Neural cell (in vitro differentiated cells): Measurements from ENCODE around the gene ZDHHC8. TPM values are rescaled to one million over a fixed set of nuclear protein-coding genes. Genes with fewer than 3 reads are reported as not detected.

Source experiments
- H2AFZ ChIP-seq: fragments of 200-600, 300-800 bp; sonication (generic), shearing (Covaris generic); 2 replicates; pipeline ENCODE4 v1.6.0; 2014; ENCODE audit warnings: low read depth, mild to moderate bottlenecking, antibody characterized with exemption, low read length, moderate library complexity
- H3F3A ChIP-seq: fragments of 200-600 bp; shearing (Covaris generic); 2 replicates; pipeline ENCODE4 v1.6.1; 2016; ENCODE audit warnings: mild to moderate bottlenecking, moderate library complexity, mixed read lengths, antibody characterized with exemption, low read length; ENCODE audit not compliant: insufficient read depth, poor library complexity, severe bottlenecking
- H3K27ac ChIP-seq: fragments of 200-600, 300-800 bp; sonication (generic), shearing (Covaris generic); 2 replicates; pipeline ENCODE4 v1.5.1; 2014; ENCODE audit warnings: mild to moderate bottlenecking, low read length, moderate library complexity
- H3K27me3 ChIP-seq: fragments of 300-800, 200-600 bp; sonication (generic), shearing (Covaris generic); 2 replicates; pipeline ENCODE4 v1.6.0; 2014; ENCODE audit warnings: mild to moderate bottlenecking, low read depth, low read length, moderate library complexity; ENCODE audit not compliant: insufficient read depth
- H3K36me3 ChIP-seq: fragments of 300-800, 200-600 bp; sonication (generic), shearing (Covaris generic); 2 replicates; pipeline ENCODE4 v1.5.1; 2014; ENCODE audit warnings: mild to moderate bottlenecking, antibody characterized with exemption, low read length, moderate library complexity; ENCODE audit not compliant: insufficient read depth
- H3K4me2 ChIP-seq: fragments of 300-800, 200-600 bp; sonication (generic), shearing (Covaris generic); 2 replicates; pipeline ENCODE4 v1.6.0; 2014; ENCODE audit warnings: mild to moderate bottlenecking, low read length
- H3K4me3 ChIP-seq: fragments of 300-800, 200-600 bp; sonication (generic), shearing (Covaris generic); 2 replicates; pipeline ENCODE4 v1.5.1; 2014; ENCODE audit warnings: mild to moderate bottlenecking, low read length, moderate library complexity
- H3K79me2 ChIP-seq: fragments of 200-600 bp; shearing (Covaris generic); replicated peaks from 2 replicates; pipeline ENCODE4 v1.6.0; 2014; ENCODE audit warnings: mild to moderate bottlenecking, low read length, moderate library complexity; ENCODE audit not compliant: insufficient read depth
- H3K9ac ChIP-seq: fragments of 300-800, 200-600 bp; sonication (generic), shearing (Covaris generic); 2 replicates; pipeline ENCODE4 v1.6.1; 2016; ENCODE audit warnings: mild to moderate bottlenecking, low read length, mixed read lengths
- H3K9me2 ChIP-seq: fragments of 200-600 bp; shearing (Covaris generic); 2 replicates; pipeline ENCODE4 v1.6.1; 2016; ENCODE audit warnings: mild to moderate bottlenecking, low read length, mixed read lengths; ENCODE audit not compliant: insufficient read depth
- H3K9me3 ChIP-seq: fragments of 200-600, 300-800 bp; sonication (generic), shearing (Covaris generic); 2 replicates; pipeline ENCODE4 v1.6.1; 2016; ENCODE audit warnings: mild to moderate bottlenecking, mixed run types, low read length, moderate library complexity, mixed read lengths
- H4K20me1 ChIP-seq: fragments of 200-600 bp; shearing (Covaris generic); 2 replicates; pipeline ENCODE4 v1.6.1; 2016; ENCODE audit warnings: mild to moderate bottlenecking, mixed run types; ENCODE audit not compliant: insufficient read depth
- CTCF ChIP-seq: fragments of 450-650 bp; IDR thresholded peaks from 2 replicates; pipeline ENCODE4 v1.5.1; 2014; ENCODE audit warnings: antibody characterized with exemption, mild to moderate bottlenecking, moderate library complexity; ENCODE audit not compliant: poor library complexity, severe bottlenecking
- EP300 ChIP-seq: fragments of 450-650 bp; conservative IDR thresholded peaks from 2 replicates; pipeline ENCODE4 v1.6.1; 2014; ENCODE audit warnings: antibody characterized with exemption, mild to moderate bottlenecking, moderate library complexity; ENCODE audit not compliant: poor library complexity, severe bottlenecking
- EZH2 ChIP-seq: fragments of 200-600, 300-800 bp; shearing (Covaris generic), sonication (generic); IDR thresholded peaks from 2 replicates; pipeline ENCODE4 v1.6.1; 2014; ENCODE audit warnings: antibody characterized with exemption, low read length, borderline replicate concordance, mild to moderate bottlenecking; ENCODE audit not compliant: insufficient read depth, poor library complexity, severe bottlenecking
- MXI1 ChIP-seq: fragments of 450-650 bp; conservative IDR thresholded peaks from 2 replicates; pipeline ENCODE4 v1.6.1; 2014; ENCODE audit warnings: antibody characterized with exemption, mild to moderate bottlenecking; ENCODE audit not compliant: poor library complexity, severe bottlenecking
- POLR2AphosphoS5 ChIP-seq: IDR thresholded peaks from 2 replicates; pipeline ENCODE4 v1.6.1; 2012
- RAD21 ChIP-seq: fragments of 450-650 bp; conservative IDR thresholded peaks from 2 replicates; pipeline ENCODE4 v1.6.1; 2014; ENCODE audit warnings: antibody characterized with exemption, mild to moderate bottlenecking, moderate library complexity
- REST ChIP-seq: IDR thresholded peaks from 2 replicates; pipeline ENCODE4 v1.6.1; 2012; ENCODE audit warnings: borderline replicate concordance
- SMC3 ChIP-seq: fragments of 450-650 bp; conservative IDR thresholded peaks from 2 replicates; pipeline ENCODE4 v1.6.1; 2014; ENCODE audit warnings: antibody characterized with exemption, mild to moderate bottlenecking, moderate library complexity; ENCODE audit not compliant: poor library complexity
- TAF1 ChIP-seq: IDR thresholded peaks from 2 replicates; pipeline ENCODE4 v1.6.1; 2012; ENCODE audit warnings: low read depth
- polyA plus RNA-seq: library from polyadenylated mRNA; depleted of rRNA; stranded (reverse); fragments of >200 nt; gene quantifications from 2 replicates; pipeline ENCODE4 v1.2.3, GENCODE V29; 2014

The ZDHHC8 gene
- polyA plus RNA-seq, 1 donor from 2014 or later: 4.5 TPM

GRCh38 chr22:20181194-20181883 lies 49.7 kb downstream of the ZDHHC8 start:
- Histone ChIP-seq H3K27ac (no peak overlapping the region), H3K4me3 (no peak overlapping the region), H4K20me1 (no peaks in the 10 kb centered on the region), H2AFZ (no peak overlapping the region), H3F3A (no peaks in the 10 kb centered on the region), H3K9me2 (no peaks in the 10 kb centered on the region), H3K79me2 (no peaks in the 10 kb centered on the region), H3K4me2 (no peak overlapping the region), H3K27me3 (no peaks in the 10 kb centered on the region), H3K36me3 (no peaks in the 10 kb centered on the region), H3K9ac (no peak overlapping the region), H3K9me3 (no peaks in the 10 kb centered on the region)
- TF ChIP-seq RAD21 (no peak), REST (no peak), EP300 (no peak), SMC3 (no peak), MXI1 (no peak), POLR2AphosphoS5 (no peak), TAF1 (no peak), EZH2 (no peak), CTCF (no peak)

- H3K9me2 ChIP-seq: no peaks in the 10 kb centered on the region
- H3K36me3 ChIP-seq: no peaks in the 10 kb centered on the region
- no peak overlapping the region for H3K4me2 ChIP-seq
- no peak overlapping the region for H3K27ac ChIP-seq
- H3F3A ChIP-seq: no peaks in the 10 kb centered on the region
- H3K27me3 ChIP-seq: no peaks in the 10 kb centered on the region
- no peaks in the 10 kb centered on the region for H4K20me1 ChIP-seq
- H3K79me2 ChIP-seq: no peaks in the 10 kb centered on the region
- H3K9me3 ChIP-seq: no peaks in the 10 kb centered on the region
- no peak for TF ChIP-seq SMC3
- TF ChIP-seq REST: no peak
- TF ChIP-seq POLR2AphosphoS5: no peak
- TF ChIP-seq EP300: no peak
- no peak for TF ChIP-seq RAD21
- TF ChIP-seq TAF1: no peak
- TF ChIP-seq CTCF: no peak
- TF ChIP-seq EZH2: no peak
- TF ChIP-seq MXI1: no peak
- no peak overlapping the region for H3K9ac ChIP-seq
- H3K4me3 ChIP-seq: no peak overlapping the region
- H2AFZ ChIP-seq: no peak overlapping the region
These were observed 50.3 kb downstream of the ZDHHC8 start for GRCh38 chr22:20181884-20182236.
